Measurements from ENCODE around the gene SLC24A3.

The SLC24A3 gene

GRCh38 chr20:19693508-19693907 is 481.1 kb downstream of the SLC24A3 start:
- no peaks in the 10 kb centered on the region for H3K27me3 ChIP-seq (ENCODE audit: control insufficient read depth in 1 of 2, insufficient read depth in 2 of 2, low read length in 2 of 2)
- H3K27ac ChIP-seq (ENCODE audit: low read length): no peak overlapping the region
- no peaks in the 10 kb centered on the region for H3K36me3 ChIP-seq (ENCODE audit: control insufficient read depth in 2 of 2, insufficient read depth in 2 of 2, low read length in 2 of 2)
- H3K9me3 ChIP-seq (ENCODE audit: control insufficient read depth in 2 of 2, low read length in 2 of 2): no peaks in the 10 kb centered on the region
- H3K4me3 ChIP-seq (ENCODE audit: low read length in 2 of 2): no peak overlapping the region
- H3K9ac ChIP-seq (ENCODE audit: low read length in 2 of 2): no peak overlapping the region
- H3K4me1 ChIP-seq (ENCODE audit: control insufficient read depth, insufficient read depth, low read length): no peaks in the 10 kb centered on the region

GRCh38 chr20:19695081-19695480 is 482.6 kb downstream of the SLC24A3 start:
- no peaks in the 10 kb centered on the region for H3K4me1 ChIP-seq (ENCODE audit: control insufficient read depth, insufficient read depth, low read length)
- no peaks in the 10 kb centered on the region for H3K9me3 ChIP-seq (ENCODE audit: control insufficient read depth in 2 of 2, low read length in 2 of 2)
- no peak overlapping the region for H3K27ac ChIP-seq (ENCODE audit: low read length)
- H3K4me3 ChIP-seq (ENCODE audit: low read length in 2 of 2): no peak overlapping the region
- no peaks in the 10 kb centered on the region for H3K27me3 ChIP-seq (ENCODE audit: control insufficient read depth in 1 of 2, insufficient read depth in 2 of 2, low read length in 2 of 2)
- no peak overlapping the region for H3K9ac ChIP-seq (ENCODE audit: low read length in 2 of 2)
- no peaks in the 10 kb centered on the region for H3K36me3 ChIP-seq (ENCODE audit: control insufficient read depth in 2 of 2, insufficient read depth in 2 of 2, low read length in 2 of 2)

DNA sequence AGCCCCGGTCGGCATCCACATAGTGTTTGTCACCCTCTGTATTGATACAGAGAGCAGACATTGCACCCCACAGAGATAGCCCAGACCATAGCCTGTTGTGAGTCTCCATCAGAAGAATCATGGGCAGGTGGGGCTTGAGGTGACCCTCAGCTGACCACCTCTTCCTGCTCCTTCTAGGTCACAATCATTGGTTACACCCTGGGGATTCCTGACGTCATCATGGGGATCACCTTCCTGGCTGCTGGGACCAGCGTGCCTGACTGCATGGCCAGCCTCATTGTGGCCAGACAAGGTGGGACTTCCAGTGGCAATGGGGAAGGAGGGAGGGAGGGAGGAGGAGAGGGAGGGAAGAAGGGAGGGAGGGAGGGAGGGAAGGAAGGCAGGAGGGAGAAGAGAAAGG is 484.2 kb downstream of the SLC24A3 start:
- no peak overlapping the region for H3K27ac ChIP-seq (ENCODE audit: low read length)

DNA sequence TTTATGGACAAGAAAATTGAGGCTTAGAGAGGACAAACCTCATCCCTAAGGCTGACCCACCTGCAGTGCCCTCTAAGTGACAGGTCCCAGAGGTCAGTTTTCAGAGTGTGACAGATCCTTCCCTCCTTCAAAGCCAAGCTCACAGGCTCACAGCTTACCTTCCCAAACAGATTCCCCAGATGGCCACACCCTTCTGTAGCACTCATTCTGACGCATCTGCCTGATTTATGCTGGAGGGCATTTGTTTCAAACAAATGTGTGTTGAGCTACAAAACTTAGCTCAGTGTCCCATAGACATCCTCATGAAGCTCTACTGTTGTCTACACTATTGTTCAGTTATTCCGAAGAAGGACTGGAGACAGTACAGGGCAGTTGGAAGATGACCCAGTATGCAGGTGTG is 485.0 kb downstream of the SLC24A3 start:
- no peak overlapping the region for H3K27ac ChIP-seq (ENCODE audit: low read length)
- no peaks in the 10 kb centered on the region for H3K9me3 ChIP-seq (ENCODE audit: control insufficient read depth in 2 of 2, low read length in 2 of 2)
- no peaks in the 10 kb centered on the region for H3K36me3 ChIP-seq (ENCODE audit: control insufficient read depth in 2 of 2, insufficient read depth in 2 of 2, low read length in 2 of 2)
- H3K4me1 ChIP-seq (ENCODE audit: control insufficient read depth, insufficient read depth, low read length): no peaks in the 10 kb centered on the region
- H3K9ac ChIP-seq (ENCODE audit: low read length in 2 of 2): no peak overlapping the region
- H3K27me3 ChIP-seq (ENCODE audit: control insufficient read depth in 1 of 2, insufficient read depth in 2 of 2, low read length in 2 of 2): no peaks in the 10 kb centered on the region
- H3K4me3 ChIP-seq (ENCODE audit: low read length in 2 of 2): no peak overlapping the region

More for the DNA sequence above, 484.2 kb downstream of the SLC24A3 start:
- Histone ChIP-seq H3K9ac (ENCODE audit: low read length in 2 of 2) (no peak overlapping the region), H3K36me3 (ENCODE audit: control insufficient read depth in 2 of 2, insufficient read depth in 2 of 2, low read length in 2 of 2) (no peaks in the 10 kb centered on the region), H3K4me3 (ENCODE audit: low read length in 2 of 2) (no peak overlapping the region), H3K9me3 (ENCODE audit: control insufficient read depth in 2 of 2, low read length in 2 of 2) (no peaks in the 10 kb centered on the region), H3K4me1 (ENCODE audit: control insufficient read depth, insufficient read depth, low read length) (no peaks in the 10 kb centered on the region), H3K27me3 (ENCODE audit: control insufficient read depth in 1 of 2, insufficient read depth in 2 of 2, low read length in 2 of 2) (no peaks in the 10 kb centered on the region)

- Histone ChIP-seq H3K36me3 (ENCODE audit: control insufficient read depth in 2 of 2, insufficient read depth in 2 of 2, low read length in 2 of 2) (no peaks in the 10 kb centered on the region), H3K4me1 (ENCODE audit: control insufficient read depth, insufficient read depth, low read length) (no peaks in the 10 kb centered on the region), H3K4me3 (ENCODE audit: low read length in 2 of 2) (no peak overlapping the region), H3K27ac (ENCODE audit: low read length) (no peak overlapping the region), H3K9ac (ENCODE audit: low read length in 2 of 2) (no peak overlapping the region), H3K27me3 (ENCODE audit: control insufficient read depth in 1 of 2, insufficient read depth in 2 of 2, low read length in 2 of 2) (no peaks in the 10 kb centered on the region), H3K9me3 (ENCODE audit: control insufficient read depth in 2 of 2, low read length in 2 of 2) (no peaks in the 10 kb centered on the region)
These were observed 486.9 kb downstream of the SLC24A3 start for GRCh38 chr20:19699180-19699971.

DNA sequence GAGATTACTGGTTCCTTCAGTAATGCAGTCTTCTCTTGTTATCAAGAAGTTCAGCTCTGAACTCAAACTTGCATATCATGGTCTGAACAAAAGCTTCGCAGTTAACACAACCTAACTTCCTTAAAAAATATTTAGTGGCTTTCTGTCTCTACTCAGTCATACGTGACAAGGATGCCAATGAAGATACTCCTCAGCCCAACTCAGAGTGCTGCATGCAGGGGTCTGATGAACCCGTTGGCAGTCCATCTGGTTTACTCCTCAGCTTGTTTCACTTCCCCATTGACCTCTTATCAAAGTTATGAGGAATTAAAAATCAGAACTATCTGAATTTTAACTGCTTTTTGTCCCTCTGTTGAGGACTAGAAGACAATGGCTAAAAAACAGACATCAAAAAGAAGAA is 489.0 kb downstream of the SLC24A3 start:
- Histone ChIP-seq H3K27me3 (ENCODE audit: control insufficient read depth in 1 of 2, insufficient read depth in 2 of 2, low read length in 2 of 2) (no peaks in the 10 kb centered on the region), H3K9me3 (ENCODE audit: control insufficient read depth in 2 of 2, low read length in 2 of 2) (no peaks in the 10 kb centered on the region), H3K36me3 (ENCODE audit: control insufficient read depth in 2 of 2, insufficient read depth in 2 of 2, low read length in 2 of 2) (no peaks in the 10 kb centered on the region), H3K27ac (ENCODE audit: low read length) (no peak overlapping the region), H3K4me1 (ENCODE audit: control insufficient read depth, insufficient read depth, low read length) (no peaks in the 10 kb centered on the region), H3K9ac (ENCODE audit: low read length in 2 of 2) (no peak overlapping the region), H3K4me3 (ENCODE audit: low read length in 2 of 2) (no peak overlapping the region)

DNA sequence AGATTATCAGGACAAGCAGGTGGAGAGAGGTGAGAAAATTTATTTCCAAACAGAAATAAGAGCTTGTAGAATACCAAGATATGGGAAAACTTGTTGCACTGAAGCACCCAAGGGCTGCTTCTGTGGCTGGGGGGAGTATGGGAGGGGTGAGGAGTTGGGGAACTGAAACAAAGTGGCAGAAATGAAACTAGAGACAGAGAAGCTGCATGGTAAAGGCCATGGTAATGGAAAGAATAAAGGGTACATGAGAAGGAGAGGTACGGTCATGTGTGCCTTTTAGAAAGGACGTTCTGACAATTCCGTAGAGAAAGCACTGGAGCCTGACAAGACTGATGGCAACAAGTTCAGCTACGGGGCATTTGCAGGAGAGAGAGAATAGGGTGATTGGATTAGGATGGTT is 494.0 kb downstream of the SLC24A3 start:
- H3K4me1 ChIP-seq (ENCODE audit: control insufficient read depth, insufficient read depth, low read length): no peaks in the 10 kb centered on the region
- H3K9me3 ChIP-seq (ENCODE audit: control insufficient read depth in 2 of 2, low read length in 2 of 2): no peaks in the 10 kb centered on the region
- no peak overlapping the region for H3K9ac ChIP-seq (ENCODE audit: low read length in 2 of 2)
- no peak overlapping the region for H3K27ac ChIP-seq (ENCODE audit: low read length)
- no peak overlapping the region for H3K4me3 ChIP-seq (ENCODE audit: low read length in 2 of 2)
- H3K27me3 ChIP-seq (ENCODE audit: control insufficient read depth in 1 of 2, insufficient read depth in 2 of 2, low read length in 2 of 2): no peaks in the 10 kb centered on the region
- no peaks in the 10 kb centered on the region for H3K36me3 ChIP-seq (ENCODE audit: control insufficient read depth in 2 of 2, insufficient read depth in 2 of 2, low read length in 2 of 2)

DNA sequence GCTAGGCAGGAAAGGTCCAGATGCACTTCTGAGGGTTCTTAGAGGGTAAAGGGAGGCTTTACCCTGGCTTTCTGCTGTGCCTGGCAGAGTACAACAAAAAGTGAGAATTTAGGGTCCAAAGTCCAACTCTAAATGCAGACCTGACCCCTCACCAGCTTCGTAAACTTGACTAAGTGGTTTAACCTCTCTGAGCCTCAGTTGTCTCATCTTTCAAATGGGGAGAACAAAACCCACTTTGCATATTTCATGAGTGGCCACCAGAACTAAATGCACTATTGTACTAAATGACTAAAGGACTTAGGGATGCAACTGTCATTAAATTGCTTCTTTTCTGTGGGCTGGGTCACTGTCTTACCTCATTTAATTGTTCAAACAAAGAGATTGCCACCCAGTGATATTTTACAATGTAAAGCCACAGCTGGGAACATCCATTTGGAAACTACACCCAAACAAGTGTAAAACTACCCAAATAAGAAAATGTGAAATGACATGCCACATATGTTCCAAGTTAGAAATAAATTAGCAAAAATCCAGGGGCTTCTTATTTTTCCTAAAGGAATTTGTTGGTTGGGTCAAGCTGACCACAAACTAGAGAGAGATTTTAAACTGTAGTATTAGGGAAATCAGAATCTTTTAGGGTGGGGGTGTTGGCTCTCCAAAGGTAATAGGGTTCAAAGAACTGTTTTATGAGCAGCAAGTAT is 497.3 kb downstream of the SLC24A3 start:
- H3K27ac ChIP-seq (ENCODE audit: low read length): no peak overlapping the region

DNA sequence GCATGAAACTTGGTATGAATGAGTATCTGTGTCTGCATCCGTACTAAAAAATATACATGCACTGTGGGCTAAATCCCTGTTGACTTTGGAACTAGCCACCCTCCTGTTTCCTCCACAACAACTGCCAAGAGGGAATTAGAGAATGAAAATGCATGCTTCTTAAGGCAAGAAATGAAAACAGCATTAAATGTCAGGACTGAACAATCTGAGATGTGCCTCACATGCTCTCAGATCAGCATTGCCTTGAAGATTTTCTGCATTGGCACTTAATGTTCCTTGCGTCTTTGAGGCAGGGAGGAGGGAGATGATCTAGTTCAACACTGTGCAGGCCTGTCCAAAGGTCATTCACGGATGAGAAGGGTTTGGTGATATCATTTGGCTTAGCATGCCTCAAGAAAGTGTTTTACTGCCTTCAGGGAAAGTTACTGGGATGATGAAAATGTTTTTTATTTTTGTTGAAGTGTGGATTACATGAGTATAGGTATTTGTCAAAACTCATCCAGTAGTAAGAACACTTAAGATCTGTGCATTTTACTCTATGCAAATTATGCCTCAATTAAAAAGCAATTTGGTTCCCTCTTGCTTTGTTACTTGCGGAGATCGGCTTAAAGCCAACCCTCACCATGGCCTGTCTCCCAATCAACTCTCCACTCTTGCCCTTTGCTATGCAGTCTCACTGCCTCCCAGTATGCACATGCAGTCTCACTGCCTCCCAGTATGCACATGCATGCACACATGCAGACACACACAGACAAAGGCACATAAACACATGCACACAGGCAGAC is 498.1 kb downstream of the SLC24A3 start:
- no peak overlapping the region for H3K27ac ChIP-seq (ENCODE audit: low read length)
- H3K4me1 ChIP-seq (ENCODE audit: control insufficient read depth, insufficient read depth, low read length): peaks cover 16% of the 10 kb centered on the region
- H3K4me3 ChIP-seq (ENCODE audit: low read length in 2 of 2): no peak overlapping the region
- no peaks in the 10 kb centered on the region for H3K36me3 ChIP-seq (ENCODE audit: control insufficient read depth in 2 of 2, insufficient read depth in 2 of 2, low read length in 2 of 2)
- H3K27me3 ChIP-seq (ENCODE audit: control insufficient read depth in 1 of 2, insufficient read depth in 2 of 2, low read length in 2 of 2): no peaks in the 10 kb centered on the region
- H3K9me3 ChIP-seq (ENCODE audit: control insufficient read depth in 2 of 2, low read length in 2 of 2): no peaks in the 10 kb centered on the region
- no peak overlapping the region for H3K9ac ChIP-seq (ENCODE audit: low read length in 2 of 2)

More for the DNA sequence above, 497.3 kb downstream of the SLC24A3 start:
- Histone ChIP-seq H3K9me3 (ENCODE audit: control insufficient read depth in 2 of 2, low read length in 2 of 2) (no peaks in the 10 kb centered on the region), H3K4me3 (ENCODE audit: low read length in 2 of 2) (no peak overlapping the region), H3K4me1 (ENCODE audit: control insufficient read depth, insufficient read depth, low read length) (peaks cover 16% of the 10 kb centered on the region), H3K36me3 (ENCODE audit: control insufficient read depth in 2 of 2, insufficient read depth in 2 of 2, low read length in 2 of 2) (no peaks in the 10 kb centered on the region), H3K27me3 (ENCODE audit: control insufficient read depth in 1 of 2, insufficient read depth in 2 of 2, low read length in 2 of 2) (no peaks in the 10 kb centered on the region), H3K9ac (ENCODE audit: low read length in 2 of 2) (no peak overlapping the region)

DNA sequence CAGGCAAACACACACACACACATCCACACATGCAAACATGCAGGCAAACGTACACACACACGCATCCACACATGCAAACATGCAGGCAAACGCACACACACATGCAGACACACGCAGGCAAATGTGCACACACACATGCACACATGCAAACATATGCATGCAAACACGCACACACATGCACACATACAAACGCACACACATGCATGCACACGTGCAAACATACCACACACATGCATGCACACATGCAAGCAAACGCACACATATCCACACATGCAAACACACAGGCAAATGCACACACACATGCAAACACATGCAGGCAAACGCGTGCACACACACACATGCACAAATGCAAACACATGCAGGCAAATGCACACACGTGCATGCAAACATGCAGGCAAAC is 498.7 kb downstream of the SLC24A3 start:
- no peak overlapping the region for H3K27ac ChIP-seq (ENCODE audit: low read length)
- no peaks in the 10 kb centered on the region for H3K9me3 ChIP-seq (ENCODE audit: control insufficient read depth in 2 of 2, low read length in 2 of 2)
- no peaks in the 10 kb centered on the region for H3K36me3 ChIP-seq (ENCODE audit: control insufficient read depth in 2 of 2, insufficient read depth in 2 of 2, low read length in 2 of 2)
- H3K27me3 ChIP-seq (ENCODE audit: control insufficient read depth in 1 of 2, insufficient read depth in 2 of 2, low read length in 2 of 2): no peaks in the 10 kb centered on the region
- no peak overlapping the region for H3K4me3 ChIP-seq (ENCODE audit: low read length in 2 of 2)
- no peak overlapping the region for H3K9ac ChIP-seq (ENCODE audit: low read length in 2 of 2)
- H3K4me1 ChIP-seq (ENCODE audit: control insufficient read depth, insufficient read depth, low read length): peaks cover 16% of the 10 kb centered on the region
